Measurements from ENCODE around the gene NCOR2. TPM values are rescaled to one million over a fixed set of nuclear protein-coding genes. Genes with fewer than 3 reads are reported as not detected.
A peak's percentile ranks its signal among the peaks of the same experiment; 100 is the strongest.

Gene NCOR2
- total and polyA plus RNA-seq, 2 of the 8 experiments (the other 6 are each of a cell fraction or from before 2014, with no cell fraction given): 14.8 to 275 TPM

DNA sequence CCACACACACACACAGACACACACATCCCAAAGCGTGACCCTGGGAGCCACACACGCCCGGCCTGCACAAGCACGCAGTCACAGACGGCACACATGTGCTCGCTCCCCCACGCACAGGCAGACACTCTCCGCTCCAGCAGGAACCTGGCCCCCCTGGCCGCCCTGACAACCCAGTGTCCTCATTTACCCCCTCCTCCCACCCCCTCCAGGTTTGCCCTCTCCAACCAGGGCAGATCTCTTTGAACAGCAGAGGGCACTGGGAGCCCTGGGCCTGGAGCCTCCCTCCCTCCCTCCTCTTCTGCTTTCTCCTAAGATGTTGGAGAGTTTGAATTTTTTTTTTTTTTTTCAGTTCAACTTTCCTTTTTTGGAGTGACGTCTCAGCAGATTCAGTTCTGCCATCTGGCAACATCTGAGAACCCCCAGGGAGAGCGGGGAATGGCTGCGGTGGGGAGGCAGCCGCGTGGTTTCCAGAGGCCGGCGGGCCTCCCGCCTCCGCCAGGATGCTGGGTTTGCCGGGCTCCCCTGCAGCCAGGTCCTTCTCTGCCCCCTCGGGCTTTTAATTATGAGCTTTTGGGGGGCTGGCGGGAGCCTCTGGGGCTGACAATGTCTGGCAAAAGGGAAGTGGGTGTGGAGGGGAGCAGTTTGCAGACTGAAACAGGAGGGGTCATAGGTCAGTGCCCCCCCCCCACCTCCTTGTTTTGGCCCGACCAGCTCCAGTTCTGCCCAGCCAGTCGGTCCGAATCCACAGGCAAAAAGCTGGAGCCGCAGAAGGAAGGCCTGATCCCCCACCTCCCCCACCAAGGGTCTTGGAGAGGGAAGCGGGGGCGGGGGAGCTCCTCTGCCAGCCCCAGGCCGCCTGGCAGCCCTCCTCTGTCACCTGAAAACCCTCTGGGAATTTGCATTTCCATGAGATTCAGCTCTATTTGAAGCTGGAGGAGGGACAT lies 1.3 kb upstream of the NCOR2 start:
- FAIRE-seq (no peak), DNase-seq (ENCODE audit: low read depth in 1 of 2, low spot score in 2 of 2) (peak; percentile 63 to 65)
- Histone ChIP-seq H3K4me3 (ENCODE audit: extremely low read depth in 1 of 4, insufficient read depth in 2 of 4, low read depth in 3 of 4, low read length in 4 of 4) (peak overlapping the region in 3 of 4 experiments; percentile 10 to 86 (median 81); a peak in 4 of 8 replicates), H3K36me3 (ENCODE audit: control insufficient read depth in 2 of 4, insufficient read depth in 4 of 4, low read length in 3 of 4) (no peaks in the 10 kb centered on the region), H3K23me2 (ENCODE audit: low read depth, low read length) (peaks cover 14% of the 10 kb centered on the region; the same call in 1 of the 2 replicates), H2AFZ (ENCODE audit: low read length) (no peak overlapping the region), H2BK5ac (ENCODE audit: low read depth, low read length) (peak overlapping the region; percentile 73; the same call in 1 of the 2 replicates), H2BK15ac (ENCODE audit: low read length) (no peak overlapping the region), H3K27ac (ENCODE audit: low read depth, low read length) (peak overlapping the region; percentile 29; the same call in 1 of the 2 replicates), H3K4me2 (ENCODE audit: insufficient read depth in 1 of 2, low read depth in 2 of 2, low read length in 2 of 2) (peak overlapping the region; percentile 81 to 91), H3K9ac (replicated peaks in 1 of 4; ENCODE audit: extremely low read depth in 1 of 4, low read depth in 3 of 4, low read length in 3 of 4) (no peak overlapping the region; a peak in 1 of 7 replicates), H2AK5ac (ENCODE audit: low read depth, low read length) (no peak overlapping the region), H3K23ac (ENCODE audit: insufficient read length) (no peak overlapping the region), H4K20me1 (replicated peaks in 1 of 2; ENCODE audit: control insufficient read depth in 1 of 2, insufficient read depth in 2 of 2, low read length in 2 of 2) (peaks cover 9 to 14% of the 10 kb centered on the region in 2 experiments), H2BK20ac (ENCODE audit: low read length) (peak overlapping the region; percentile 92; the same call in 1 of the 2 replicates), H4K5ac (ENCODE audit: insufficient read length, low read depth, low read length) (no peak overlapping the region), H3K56ac (replicated peaks; ENCODE audit: insufficient read length, low read depth, low read length) (no peak overlapping the region), H2BK12ac (ENCODE audit: low read depth, low read length) (peak overlapping the region; percentile 71; the same call in 1 of the 2 replicates), H4K91ac (replicated peaks; ENCODE audit: insufficient read length, low read length) (peak overlapping the region; percentile 63), H3K4ac (replicated peaks; ENCODE audit: insufficient read length, low read depth, low read length) (peak overlapping the region; percentile 88), H3K4me1 (replicated peaks in 1 of 4; ENCODE audit: control insufficient read depth in 3 of 4, insufficient read depth in 4 of 4, low read length in 3 of 4) (peaks cover 15 to 29% (median 20%) of the 10 kb centered on the region in 4 experiments), H3K79me1 (ENCODE audit: low read depth, low read length) (peaks cover 6% of the 10 kb centered on the region), H3K18ac (ENCODE audit: extremely low read depth, low read length) (peak overlapping the region; percentile 83), H3K9me3 (ENCODE audit: insufficient read depth in 2 of 2, low read depth in 1 of 2, low read length in 1 of 2) (no peaks in the 10 kb centered on the region), H4K8ac (ENCODE audit: extremely low read depth, insufficient read depth, low read length) (peak overlapping the region; percentile 38), H3K27me3 (replicated peaks in 1 of 4; ENCODE audit: control insufficient read depth in 3 of 4, extremely low read depth in 1 of 4, insufficient read depth in 3 of 4, low read length in 3 of 4) (no peaks in the 10 kb centered on the region), H2BK120ac (replicated peaks; ENCODE audit: low read depth, low read length) (peak overlapping the region; percentile 34), H3K14ac (ENCODE audit: insufficient read length) (no peak overlapping the region), H3K79me2 (ENCODE audit: control insufficient read depth in 1 of 2, insufficient read depth in 2 of 2, low read length in 2 of 2) (peaks cover 18 to 30% of the 10 kb centered on the region in 2 experiments)
- WGBS, 2 experiments (ENCODE audit: extremely low coverage in 1 of 2, insufficient coverage in 1 of 2, insufficient read length in 1 of 2, insufficient replicate concordance in 2 of 2, low coverage in 1 of 2, low lambda C conversion rate in 2 of 2, missing lambda C conversion rate in 1 of 2): 10% methylated on average over 17 of the region's 28 CpGs; no CpG with 5 or more reads in 1 of the 2 experiments
- ChIA-PET POLR2A (ENCODE audit: partially characterized antibody) (interaction anchor here (0.7 to 1.3 kb wide), 8 partner anchors 10 to 142 kb away, joined by 3 to 6 read pairs (median 3); no protein-coding TSS in a partner anchor), CTCF (ENCODE audit: partially characterized antibody) (interaction anchor here (0.6 to 2.9 kb wide), 21 partner anchors 10 to 468 kb away, joined by 3 to 18 read pairs (median 3); no protein-coding TSS in a partner anchor)
- TF ChIP-seq RNF2 (IDR thresholded peaks at IDR 0.05; ENCODE audit: borderline replicate concordance, low read depth, low read length, missing control alignments, poor library complexity, severe bottlenecking) (no peak), BCL11A (IDR thresholded peaks at IDR 0.05; ENCODE audit: low read depth in 2 of 2, low read length in 2 of 2) (no peak), RAD21 (IDR thresholded peaks at IDR 0.05 in 1 of 2, conservative IDR thresholded peaks at IDR 0.05 in 1 of 2; ENCODE audit: low read depth in 2 of 2, low read length in 2 of 2) (peak; percentile 48 to 54; a peak in 3 of 4 replicates), GTF2F1 (IDR thresholded peaks at IDR 0.05; ENCODE audit: borderline replicate concordance, low read depth, low read length) (no peak)
- TF ChIP-seq, protein P1, sequence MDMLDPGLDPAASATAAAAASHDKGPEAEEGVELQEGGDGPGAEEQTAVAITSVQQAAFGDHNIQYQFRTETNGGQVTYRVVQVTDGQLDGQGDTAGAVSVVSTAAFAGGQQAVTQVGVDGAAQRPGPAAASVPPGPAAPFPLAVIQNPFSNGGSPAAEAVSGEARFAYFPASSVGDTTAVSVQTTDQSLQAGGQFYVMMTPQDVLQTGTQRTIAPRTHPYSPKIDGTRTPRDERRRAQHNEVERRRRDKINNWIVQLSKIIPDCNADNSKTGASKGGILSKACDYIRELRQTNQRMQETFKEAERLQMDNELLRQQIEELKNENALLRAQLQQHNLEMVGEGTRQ (IDR thresholded peaks at IDR 0.05; ENCODE audit: low read length): no peak
- TF ChIP-seq, protein P2, sequence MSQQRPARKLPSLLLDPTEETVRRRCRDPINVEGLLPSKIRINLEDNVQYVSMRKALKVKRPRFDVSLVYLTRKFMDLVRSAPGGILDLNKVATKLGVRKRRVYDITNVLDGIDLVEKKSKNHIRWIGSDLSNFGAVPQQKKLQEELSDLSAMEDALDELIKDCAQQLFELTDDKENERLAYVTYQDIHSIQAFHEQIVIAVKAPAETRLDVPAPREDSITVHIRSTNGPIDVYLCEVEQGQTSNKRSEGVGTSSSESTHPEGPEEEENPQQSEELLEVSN (IDR thresholded peaks at IDR 0.05): no peak

All from H1 (cell line).